GM21528 (cell line): Measurements from ENCODE around the gene FAM168A.
A peak's percentile ranks its signal among the peaks of the same experiment; 100 is the strongest.

Experiments
- ATAC-seq: cut with Tn5 transposase; IDR thresholded peaks from one replicate; pipeline ENCODE4 v1.9.1; 2021; ENCODE audit warnings: mild to moderate bottlenecking, moderate library complexity; ENCODE audit not compliant: unreplicated experiment, low FRiP score

FAM168A gene

DNA sequence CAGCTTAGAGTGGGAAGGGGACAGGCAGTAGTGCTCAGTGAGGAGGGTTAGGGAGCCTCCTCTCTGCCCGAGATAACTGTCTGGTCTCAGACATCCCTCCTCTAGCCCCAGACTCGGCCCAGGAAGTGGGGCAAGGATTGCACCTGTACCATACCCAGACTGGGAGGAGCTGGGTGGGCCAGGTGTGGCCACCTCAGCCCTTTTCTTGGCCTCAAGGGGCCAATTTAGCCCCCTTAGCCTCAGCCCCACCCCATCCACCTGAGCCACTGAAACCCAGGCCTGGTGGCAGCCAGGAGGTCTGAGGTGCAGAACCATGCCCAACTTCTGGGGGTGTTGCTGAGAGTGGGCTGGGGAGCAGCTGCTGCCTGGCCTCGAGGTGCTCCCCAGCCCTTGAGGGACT is 215.2 kb downstream of the FAM168A start:
- ATAC-seq = no peak

DNA sequence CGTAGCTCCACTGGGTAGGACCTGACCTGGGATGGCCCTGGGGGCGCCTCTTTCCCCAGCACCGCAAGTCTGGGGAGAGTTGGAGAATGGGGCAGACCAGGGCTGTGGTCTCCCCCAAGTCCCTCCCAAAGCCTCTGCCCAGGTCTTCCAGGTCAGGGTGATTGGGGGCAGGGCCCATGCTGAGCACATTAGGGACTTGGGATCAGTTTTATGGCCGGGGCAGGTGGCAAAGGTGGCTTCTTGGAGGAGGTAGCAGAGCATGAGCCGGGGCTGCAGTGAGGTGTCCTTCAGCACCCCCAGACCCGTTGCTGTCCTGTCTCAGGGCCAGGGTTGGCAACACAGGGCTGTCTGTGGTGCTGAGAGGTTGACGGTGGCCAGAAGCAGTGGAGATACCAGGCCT is 215.7 kb downstream of the FAM168A start:
- no peak for ATAC-seq

DNA sequence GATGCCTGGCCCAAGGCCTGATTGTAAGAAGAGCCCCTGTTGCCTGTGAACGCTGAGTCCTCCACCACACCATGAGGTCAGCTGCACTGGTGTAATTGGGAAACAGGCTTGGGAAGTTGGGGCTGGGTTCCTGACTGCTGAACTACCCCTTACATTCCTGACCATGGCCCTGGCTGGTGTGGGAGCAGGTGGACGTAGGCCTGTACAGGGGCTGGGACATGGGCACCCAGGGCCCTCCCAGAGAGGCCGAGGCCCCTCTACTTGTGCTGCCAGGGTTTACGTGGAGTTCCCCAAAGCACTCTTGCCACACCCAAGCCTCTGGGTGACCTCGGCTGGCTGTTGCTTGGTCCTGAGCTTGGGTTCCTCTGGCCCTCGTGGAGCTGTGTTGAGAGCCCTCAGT is 216.3 kb downstream of the FAM168A start:
- ATAC-seq = no peak

DNA sequence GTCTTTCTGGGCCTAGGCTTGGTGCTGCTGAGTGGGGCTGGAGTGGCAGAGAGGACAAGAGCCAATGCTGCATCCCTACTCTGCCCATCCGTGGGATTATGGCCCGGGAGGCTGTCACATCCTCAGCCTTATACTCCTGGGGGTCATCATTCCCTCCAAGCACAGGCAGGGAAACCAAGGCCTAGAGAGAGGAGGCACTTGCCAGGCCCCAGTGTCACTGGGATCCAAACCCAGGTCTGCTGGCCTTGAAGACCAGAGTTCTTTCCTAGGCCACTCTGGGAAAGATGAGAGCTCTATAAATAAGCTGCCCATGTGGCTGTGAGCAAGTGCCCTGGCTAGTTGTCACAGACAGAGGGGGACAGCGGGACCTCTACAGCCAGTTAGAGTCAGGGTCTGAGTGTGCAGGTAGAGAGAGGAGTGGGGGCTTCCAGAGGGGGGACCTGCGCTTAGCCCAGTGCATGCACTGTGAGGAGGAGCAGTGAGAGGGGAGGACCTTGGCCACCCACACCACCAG is 217.0 kb downstream of the FAM168A start:
- no peak for ATAC-seq

DNA sequence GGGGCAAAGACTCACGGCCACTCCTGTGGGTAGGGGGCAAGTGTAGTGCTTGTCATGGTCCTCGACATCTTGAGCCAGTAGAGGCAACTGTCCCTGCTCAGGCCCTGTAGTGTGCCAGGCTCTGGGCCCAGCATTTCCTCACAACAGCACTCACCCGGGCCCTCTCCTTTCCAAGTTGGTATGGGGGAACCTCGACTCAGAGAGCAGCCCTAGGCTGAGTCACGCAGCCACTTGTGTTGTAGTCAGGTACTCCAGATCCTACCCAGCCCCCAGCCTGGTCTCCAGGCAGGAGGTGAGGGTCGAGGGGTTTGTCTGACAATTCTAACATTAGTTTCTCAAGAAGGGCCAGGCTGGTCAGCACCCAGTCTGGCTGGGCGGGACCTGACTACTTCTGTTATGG is 217.6 kb downstream of the FAM168A start:
- ATAC-seq = no peak

DNA sequence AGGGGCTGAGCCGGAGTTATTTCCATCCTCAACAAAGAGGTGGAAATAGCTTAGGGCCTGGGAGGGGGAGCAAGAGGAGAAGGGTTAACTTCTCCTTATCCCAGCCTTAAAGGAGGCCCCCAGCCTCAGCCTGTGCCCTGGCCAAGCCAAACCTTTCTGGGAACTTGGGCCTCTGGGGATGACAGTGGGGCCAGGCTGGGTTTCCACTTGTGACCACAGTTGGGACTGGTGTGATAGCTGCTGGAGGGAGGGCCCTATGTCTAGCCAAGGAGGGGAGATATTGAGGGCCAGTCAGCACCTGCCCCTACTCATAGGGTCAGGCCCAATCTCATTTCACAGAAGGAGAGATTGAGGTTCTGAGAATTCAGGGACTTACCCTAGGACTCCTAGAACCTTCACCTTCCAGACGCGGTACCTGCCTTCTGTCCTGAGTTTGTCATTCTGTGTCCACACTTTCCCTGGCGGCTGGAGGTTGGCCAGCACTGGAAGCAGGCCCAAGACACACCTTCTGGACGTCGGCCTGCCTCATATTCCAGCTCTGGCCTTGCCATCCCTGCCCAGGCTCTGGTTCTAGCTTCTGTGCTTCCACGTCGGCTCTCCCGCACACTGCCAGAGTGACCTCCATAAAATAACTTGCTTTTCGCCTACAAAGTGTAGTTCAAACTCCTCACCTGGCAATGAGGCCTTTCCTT is 218.6 kb downstream of the FAM168A start:
- no peak for ATAC-seq

DNA sequence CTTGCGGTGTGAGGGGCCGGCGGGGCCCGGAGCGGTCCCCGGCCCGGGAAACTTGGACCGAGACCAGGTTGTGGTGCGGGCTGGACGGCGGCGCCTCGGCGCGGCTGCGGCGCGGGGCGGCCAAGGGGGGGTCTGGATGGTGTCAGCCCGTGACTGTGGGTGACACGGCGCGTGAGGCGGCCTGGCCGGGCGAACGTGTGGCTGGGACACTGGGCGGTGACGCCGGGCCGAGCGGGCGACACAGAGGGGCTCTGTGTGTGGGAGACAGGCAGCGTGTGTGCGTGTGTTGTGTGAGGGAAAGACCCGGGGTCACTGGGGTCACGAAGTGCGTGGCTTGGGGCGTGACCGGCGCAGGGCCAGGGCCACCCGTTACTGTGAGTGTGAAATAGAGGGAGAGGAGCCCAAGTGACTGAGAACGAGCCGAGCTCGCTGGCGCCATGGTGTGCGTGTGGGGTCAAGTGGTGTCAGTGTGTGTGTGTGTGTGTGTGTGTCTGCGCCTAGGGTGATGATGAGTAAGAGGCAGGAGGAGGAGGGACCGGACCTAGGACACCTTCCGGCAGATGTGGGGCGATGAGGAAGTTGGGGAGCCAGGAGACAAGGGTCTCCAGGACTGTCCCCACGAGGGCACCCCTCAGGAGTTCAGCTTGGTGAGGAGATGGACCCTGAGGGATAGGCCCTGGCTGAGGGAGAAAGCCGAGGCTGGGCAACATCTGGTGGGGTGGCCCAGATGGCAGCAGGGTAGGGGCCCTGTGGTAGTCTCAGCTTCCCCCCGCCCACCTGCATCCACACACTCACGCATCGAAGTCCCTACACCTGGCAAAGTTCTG is 220.9 kb downstream of the FAM168A start:
- ATAC-seq = no peak

DNA sequence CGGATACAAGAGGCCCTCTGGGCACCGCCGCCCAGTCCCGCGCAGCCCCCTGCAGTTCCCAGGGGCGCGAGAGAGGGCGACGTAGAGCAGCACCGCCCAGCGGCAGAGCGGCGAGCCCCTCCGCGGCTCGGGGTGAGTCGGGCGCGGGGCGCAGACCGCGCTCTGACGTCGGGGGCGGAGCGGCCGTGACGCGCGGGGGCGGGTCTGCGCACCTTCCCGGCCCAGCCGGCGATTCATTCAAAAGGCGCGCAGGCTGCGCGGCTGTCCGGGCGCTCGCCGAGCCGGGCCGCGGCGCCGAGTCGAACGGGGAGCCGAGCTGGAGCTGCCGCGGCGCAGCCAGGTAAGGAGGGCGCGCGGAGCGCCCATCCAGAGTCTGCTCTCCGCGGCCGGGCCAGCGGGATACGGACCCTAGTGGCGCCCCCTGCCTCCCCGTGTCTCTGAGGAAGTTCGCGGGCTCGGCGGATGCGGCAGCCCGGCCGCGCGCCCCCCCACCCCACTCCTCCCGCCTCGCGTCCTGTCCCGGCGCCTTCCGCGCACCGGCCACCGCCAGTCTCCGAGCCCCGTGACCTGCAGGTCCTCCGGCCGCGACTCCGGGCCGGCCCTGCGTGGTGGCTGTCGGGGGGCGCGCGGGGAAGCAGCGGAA is 221.6 kb downstream of the FAM168A start, which contains the start of gene RELT:
TSS of gene RELT (plus strand) at position 240 of the 643 bp plus-strand sequence. CDS start 12,738 bp downstream, outside the sequence.
- ATAC-seq = peak; percentile 66

DNA sequence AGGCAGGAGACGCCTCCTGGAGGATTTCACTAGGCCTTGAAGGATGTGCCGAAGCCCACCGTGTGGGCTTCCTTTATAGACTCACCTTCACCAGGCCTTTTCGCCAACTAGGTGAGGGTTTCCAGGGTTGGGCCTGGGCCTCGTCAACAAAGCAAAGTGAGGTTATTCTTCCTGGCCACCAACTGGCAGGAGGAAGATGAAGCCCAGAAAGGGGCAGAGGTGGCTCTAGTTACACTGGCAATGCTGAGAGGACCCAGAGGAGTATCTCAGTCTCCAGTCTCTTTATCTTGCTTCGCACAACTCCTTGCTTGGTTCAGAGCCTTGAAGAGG is 222.1 kb downstream of the FAM168A start:
- no peak for ATAC-seq

DNA sequence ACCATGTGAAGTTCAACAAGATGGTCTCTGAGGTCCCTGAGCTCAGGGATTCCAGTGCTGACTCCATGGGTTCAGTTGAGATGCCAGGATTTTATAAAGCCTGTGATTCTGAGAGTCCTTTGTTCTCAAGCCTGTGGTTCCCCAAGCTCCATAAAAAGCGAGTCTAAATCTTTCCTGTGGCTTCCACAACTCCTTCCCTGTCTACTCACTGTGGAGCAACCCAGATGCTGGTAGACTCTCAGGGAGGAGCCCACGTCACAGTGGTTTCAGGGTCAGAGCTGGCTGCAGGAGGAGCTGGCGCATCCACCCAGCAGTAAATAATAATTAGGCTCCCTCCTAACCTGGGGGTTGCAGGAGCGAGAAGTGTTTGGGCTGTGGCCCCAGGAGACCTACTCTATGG is 223.8 kb downstream of the FAM168A start:
- no peak for ATAC-seq

DNA sequence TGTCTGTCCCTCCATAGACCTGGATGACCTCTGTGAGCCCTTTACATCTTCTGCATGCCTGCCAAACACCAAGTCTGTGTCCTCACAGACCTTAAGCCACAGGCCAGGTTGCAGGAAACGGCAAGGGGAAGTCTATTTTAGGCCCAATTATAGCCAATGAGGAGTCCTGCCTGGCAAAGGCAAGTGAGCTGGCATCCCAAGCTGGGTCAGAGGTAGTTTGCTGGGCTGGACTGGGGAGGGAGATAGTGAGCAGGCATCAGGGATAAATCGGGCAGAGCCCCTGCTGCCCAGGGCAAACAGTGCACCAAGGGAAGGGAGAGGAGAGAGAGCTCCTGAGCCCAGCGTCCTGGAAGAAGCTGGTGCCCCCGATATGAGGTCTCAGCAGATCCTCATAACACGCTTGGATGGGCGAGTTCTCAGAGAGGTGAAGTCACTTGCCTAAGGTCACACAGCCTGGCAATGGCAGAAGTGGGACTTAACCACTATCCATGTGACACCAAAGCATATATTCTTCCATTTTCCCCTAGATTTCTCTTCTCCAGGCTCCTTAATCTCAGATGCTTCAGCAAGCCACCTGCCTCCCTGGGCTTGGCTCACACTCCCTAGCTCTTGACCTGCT is 225.4 kb downstream of the FAM168A start:
- ATAC-seq = no peak

DNA sequence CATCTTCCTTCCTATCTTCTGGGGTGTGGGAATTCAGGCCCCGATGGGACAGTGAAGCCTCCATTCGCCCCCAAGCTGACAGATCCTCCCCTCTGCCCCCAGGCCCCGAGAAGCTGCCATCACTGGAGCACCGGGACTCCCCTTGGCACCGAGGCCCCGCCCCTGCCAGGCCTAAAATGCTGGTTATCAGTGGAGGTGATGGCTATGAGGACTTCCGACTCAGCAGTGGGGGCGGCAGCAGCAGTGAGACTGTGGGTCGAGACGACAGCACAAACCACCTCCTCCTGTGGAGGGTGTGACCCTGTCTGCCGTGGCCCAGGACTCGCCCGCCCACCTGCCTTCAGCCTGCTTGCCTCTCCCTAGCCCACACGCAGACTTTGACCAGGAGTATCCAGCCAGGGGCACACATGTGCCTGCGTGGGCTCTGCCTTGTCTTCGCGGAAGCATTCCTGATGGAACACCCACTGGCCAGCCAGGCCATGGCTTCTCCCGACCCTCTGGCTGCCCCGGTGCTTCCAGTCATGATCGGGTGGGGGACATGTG is 230.4 kb downstream of the FAM168A start:
- no peak for ATAC-seq

DNA sequence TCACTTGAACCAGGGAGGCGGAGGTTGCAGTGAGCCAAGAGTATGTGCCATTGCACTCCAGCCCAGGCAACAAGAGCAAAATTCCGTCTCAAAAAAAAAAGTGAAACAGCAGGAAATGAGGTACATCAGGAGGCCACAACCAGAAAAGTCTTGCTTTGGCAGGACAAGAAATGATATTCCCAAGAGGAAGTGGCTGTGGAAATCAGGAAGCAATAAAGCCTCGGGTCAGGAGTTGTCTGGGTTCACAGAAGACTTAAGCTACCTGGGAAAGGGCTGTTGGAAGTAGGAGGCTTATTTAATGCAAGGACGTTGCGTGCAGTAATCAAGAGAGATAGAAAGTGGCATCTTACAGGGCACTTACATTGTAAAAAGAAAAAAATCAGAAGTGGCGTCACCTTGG is 231.0 kb downstream of the FAM168A start:
- no peak for ATAC-seq

DNA sequence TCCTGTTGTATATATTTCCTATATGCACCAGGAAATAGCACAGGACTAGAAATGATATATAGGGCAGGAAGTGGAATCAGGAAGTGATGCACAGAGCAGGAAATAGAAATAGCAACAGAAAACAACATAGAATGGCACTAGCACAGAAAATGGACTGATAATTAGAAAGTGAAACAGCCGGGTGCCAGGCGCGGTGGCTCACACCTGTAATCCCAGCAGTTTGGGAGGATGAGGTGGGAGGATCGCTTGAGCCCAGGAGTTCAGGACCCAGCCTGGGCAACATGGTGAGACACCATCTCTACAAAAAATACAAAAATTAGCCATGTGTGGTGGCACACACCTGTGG is 231.7 kb downstream of the FAM168A start:
- ATAC-seq = no peak

DNA sequence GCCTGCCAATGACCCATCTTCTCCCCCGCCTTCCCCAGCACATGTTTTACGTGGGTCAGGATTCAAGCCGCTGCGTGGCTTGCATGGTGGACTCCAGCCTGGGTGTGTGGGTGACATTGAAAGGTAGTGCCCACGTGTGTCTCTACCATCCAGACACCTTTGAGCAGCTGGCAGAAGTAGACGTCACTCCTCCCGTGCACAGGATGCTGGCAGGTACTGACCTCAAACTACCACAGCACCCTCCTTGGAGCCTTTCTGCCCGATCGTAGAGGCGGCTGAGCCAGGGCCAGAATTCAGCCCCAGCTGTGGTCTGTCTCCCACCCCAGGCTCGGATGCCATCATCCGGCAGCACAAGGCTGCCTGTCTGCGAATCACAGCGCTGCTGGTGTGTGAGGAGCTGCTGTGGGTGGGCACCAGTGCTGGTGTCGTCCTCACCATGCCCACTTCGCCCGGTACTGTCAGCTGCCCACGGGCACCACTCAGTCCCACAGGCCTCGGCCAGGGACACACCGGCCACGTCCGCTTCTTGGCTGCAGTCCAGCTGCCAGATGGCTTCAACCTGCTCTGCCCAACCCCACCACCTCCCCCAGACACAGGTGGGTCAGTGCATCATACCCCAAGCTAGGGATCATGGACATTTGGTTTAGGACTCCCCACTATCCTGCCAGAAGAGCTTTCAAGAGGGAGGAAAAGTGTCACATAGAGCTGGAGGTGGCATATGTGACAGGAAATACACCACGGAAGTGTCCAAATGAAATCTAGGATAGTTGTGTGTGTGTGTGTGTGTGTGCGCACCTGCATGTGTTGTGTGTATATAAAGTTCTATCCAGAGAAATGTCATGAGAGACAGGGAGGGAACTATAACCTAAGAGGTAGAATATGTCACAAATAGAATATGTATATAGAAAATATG is 232.3 kb downstream of the FAM168A start:
- ATAC-seq = no peak

DNA sequence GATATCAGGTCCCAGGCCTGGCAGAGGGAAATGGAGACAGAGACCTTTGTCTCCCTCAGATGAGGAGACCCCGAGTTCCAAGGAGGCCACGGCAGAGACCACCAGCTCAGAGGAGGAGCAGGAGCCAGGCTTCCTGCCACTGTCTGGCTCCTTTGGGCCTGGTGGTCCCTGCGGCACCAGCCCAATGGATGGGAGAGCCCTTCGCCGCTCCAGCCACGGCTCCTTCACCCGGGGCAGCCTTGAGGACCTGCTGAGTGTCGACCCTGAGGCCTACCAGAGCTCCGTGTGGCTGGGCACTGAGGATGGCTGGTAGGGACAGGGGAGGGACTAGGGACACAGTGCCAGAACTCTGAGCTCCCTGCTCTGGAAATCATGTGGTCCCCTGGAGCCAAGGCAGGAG is 234.8 kb downstream of the FAM168A start:
- no peak for ATAC-seq

DNA sequence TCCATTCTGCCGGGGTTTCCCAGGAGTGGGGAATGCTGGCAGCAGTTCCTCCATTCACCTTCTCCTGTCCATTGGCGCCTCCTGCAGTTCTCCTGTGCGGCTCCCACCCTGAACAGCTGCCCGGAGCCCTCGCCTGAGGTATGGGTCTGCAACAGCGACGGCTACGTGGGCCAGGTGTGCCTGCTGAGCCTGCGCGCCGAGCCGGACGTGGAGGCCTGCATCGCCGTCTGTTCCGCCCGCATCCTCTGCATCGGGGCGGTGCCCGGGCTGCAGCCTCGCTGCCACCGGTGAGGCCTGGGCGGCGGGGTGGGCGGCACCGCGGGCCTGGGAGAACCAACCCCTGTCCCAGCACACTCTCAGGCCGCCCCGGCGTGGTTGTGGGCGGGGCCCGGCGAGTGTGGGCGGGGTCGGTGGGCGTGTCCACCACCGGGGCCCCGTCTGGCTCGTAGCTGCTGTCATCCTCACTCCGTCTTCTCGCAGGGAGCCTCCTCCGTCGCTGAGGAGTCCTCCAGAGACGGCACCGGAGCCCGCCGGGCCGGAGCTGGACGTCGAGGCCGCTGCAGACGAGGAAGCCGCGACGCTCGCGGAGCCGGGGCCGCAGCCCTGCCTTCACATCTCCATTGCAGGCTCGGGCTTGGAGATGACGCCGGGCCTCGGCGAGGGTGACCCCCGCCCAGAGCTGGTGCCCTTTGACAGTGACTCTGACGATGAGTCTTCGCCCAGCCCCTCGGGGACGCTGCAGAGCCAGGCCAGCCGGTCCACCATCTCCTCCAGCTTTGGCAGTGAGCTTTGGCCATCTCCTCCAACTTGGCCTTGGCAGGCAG is 235.7 kb downstream of the FAM168A start:
- no peak for ATAC-seq

DNA sequence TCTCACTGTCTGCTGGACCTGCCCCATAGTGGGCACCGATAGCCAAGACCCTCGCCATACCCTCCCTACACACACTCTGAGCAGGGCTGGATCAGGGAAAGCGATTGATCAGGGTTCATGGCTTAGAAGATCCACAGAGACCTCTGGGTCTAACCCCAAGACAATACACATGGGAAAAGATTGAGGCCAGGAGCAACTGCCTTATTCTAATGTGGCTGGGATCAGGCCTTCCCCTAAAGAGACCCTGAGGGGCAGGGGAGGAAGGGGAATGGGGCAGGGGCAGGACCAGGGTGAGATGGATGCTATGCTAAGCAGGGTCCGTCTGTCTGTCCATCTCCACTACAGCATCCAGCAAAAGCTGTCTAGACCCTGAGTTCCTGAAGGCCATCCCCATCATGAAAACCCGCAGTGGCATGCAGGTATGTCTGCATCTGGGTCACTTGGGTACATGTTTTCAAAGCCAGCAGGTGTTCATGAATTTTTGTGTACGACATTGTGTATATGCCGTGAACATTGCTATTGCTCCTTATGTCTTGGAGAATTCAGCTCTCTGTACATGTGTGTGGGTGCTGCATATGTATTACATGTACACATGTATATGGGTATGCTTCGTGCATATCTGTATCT is 237.1 kb downstream of the FAM168A start:
- ATAC-seq = no peak
